GM12878 (cell line): Measurements from ENCODE around the gene LRFN2.

Experiments
- ATF7 ChIP-seq: fragments of 450-650 bp; IDR thresholded peaks from 2 replicates; pipeline ENCODE4 v1.6.1; 2016; ENCODE audit warnings: low read depth, mild to moderate bottlenecking
- CBX5 ChIP-seq: sonication (generic); IDR thresholded peaks from 2 replicates; pipeline ENCODE4 v1.6.1; 2016; ENCODE audit warnings: low read depth, moderate library complexity, mild to moderate bottlenecking, inconsistent platforms
- CUX1 ChIP-seq: IDR thresholded peaks from 2 replicates; pipeline ENCODE4 v1.6.1; 2012; ENCODE audit warnings: improper control_type of control experiment, low read depth, low read length; ENCODE audit not compliant: insufficient replicate concordance
- FOS ChIP-seq: IDR thresholded peaks from 3 replicates; pipeline ENCODE4 v1.6.1; 2011; ENCODE audit warnings: borderline replicate concordance; ENCODE audit not compliant: insufficient read length; ENCODE audit errors: extremely low read depth
- POLR2A ChIP-seq: IDR thresholded peaks from 2 replicates; pipeline ENCODE4 v1.6.1; 2011; ENCODE audit warnings: low read depth, mild to moderate bottlenecking, low read length
- PRDM15 ChIP-seq: fragments of 450-650 bp; formaldehyde crosslinking; IDR thresholded peaks from 2 replicates; pipeline ENCODE4 v1.4.0; 2020; ENCODE audit warnings: mild to moderate bottlenecking, moderate library complexity
- RCOR1 ChIP-seq: conservative IDR thresholded peaks from 2 replicates; pipeline ENCODE4 v1.6.1; 2012; ENCODE audit warnings: low read depth, low read length, improper control_type of control experiment
- TF ChIP-seq, protein P1 (sequence below), 3 experiments: IDR thresholded peaks in 2 of 3; conservative IDR thresholded peaks in 1 of 3; 2 replicates each; pipeline ENCODE4 v1.5.1; 2011; ENCODE audit warnings: low read depth in 3 of 3, low read length in 3 of 3, mild to moderate bottlenecking in 3 of 3, control low read depth in 2 of 3, moderate library complexity in 2 of 3, inconsistent platforms in 1 of 3, mixed read lengths in 1 of 3; ENCODE audit not compliant: control insufficient read depth in 2 of 3, insufficient read depth in 1 of 3; ENCODE audit errors: extremely low read depth in 1 of 3

DNA sequence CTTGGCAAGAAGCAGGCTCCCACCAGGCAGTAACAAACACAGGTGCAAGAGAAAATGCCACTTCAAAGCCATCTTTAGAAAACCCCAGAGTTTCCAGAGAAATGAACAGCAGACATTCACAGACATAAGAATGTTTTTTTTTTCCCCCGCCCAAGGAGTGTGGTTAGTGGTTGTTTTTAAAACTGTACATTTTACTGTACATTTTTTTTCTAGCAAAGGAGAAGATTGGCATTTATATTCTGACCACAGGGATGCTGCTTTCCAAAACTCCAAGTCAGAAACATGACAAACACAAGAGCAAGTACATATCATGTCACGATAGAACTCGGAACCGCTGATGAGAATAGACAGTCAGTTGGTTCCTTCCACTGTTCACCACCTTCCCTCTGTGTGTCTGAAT is 197.9 kb downstream of the LRFN2 start:
- TF ChIP-seq, protein P1, sequence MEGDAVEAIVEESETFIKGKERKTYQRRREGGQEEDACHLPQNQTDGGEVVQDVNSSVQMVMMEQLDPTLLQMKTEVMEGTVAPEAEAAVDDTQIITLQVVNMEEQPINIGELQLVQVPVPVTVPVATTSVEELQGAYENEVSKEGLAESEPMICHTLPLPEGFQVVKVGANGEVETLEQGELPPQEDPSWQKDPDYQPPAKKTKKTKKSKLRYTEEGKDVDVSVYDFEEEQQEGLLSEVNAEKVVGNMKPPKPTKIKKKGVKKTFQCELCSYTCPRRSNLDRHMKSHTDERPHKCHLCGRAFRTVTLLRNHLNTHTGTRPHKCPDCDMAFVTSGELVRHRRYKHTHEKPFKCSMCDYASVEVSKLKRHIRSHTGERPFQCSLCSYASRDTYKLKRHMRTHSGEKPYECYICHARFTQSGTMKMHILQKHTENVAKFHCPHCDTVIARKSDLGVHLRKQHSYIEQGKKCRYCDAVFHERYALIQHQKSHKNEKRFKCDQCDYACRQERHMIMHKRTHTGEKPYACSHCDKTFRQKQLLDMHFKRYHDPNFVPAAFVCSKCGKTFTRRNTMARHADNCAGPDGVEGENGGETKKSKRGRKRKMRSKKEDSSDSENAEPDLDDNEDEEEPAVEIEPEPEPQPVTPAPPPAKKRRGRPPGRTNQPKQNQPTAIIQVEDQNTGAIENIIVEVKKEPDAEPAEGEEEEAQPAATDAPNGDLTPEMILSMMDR (IDR thresholded peaks at IDR 0.05 in 2 of 3, conservative IDR thresholded peaks at IDR 0.05 in 1 of 3; ENCODE audit: control insufficient read depth in 2 of 3, extremely low read depth in 1 of 3, insufficient read depth in 1 of 3, low read depth in 3 of 3, low read length in 3 of 3): no peak
- TF ChIP-seq CUX1 (no peak), POLR2A (no peak), RCOR1 (no peak), FOS (no peak), CBX5 (no peak), ATF7 (no peak), PRDM15 (CRISPR knock-in tag) (no peak)
